OCI-LY1 (cell line): ENCODE measurements around the gene HECW1.

Experiments
- H2AFZ ChIP-seq: fragments of 200-600 bp; sonication (generic), shearing (Covaris generic); 2 replicates; pipeline ENCODE4 v1.6.0; 2014; ENCODE audit warnings: antibody characterized with exemption, mild to moderate bottlenecking, low read length
- H3F3A ChIP-seq: fragments of 200-600 bp; sonication (generic), shearing (Covaris generic); 2 replicates; pipeline ENCODE4 v1.6.0; 2014; ENCODE audit warnings: mild to moderate bottlenecking, antibody characterized with exemption, low read length, moderate library complexity; ENCODE audit not compliant: insufficient read depth
- H3K27ac ChIP-seq: fragments of 200-600 bp; sonication (generic); 2 replicates; pipeline ENCODE4 v1.5.1; 2014; ENCODE audit warnings: low read length, mixed run types, mild to moderate bottlenecking, low read depth; ENCODE audit not compliant: poor library complexity, severe bottlenecking
- H3K27me3 ChIP-seq: fragments of 200-600 bp; sonication (generic); 2 replicates; pipeline ENCODE4 v1.6.0; 2014; ENCODE audit warnings: antibody characterized with exemption, mild to moderate bottlenecking, low read length, moderate library complexity; ENCODE audit not compliant: insufficient read depth
- H3K36me3 ChIP-seq: fragments of 200-600 bp; sonication (generic); 2 replicates; pipeline ENCODE4 v1.6.1; 2014; ENCODE audit warnings: mild to moderate bottlenecking, antibody characterized with exemption, low read length, moderate library complexity, mixed read lengths; ENCODE audit not compliant: insufficient read depth
- H3K4me1 ChIP-seq: fragments of 200-600 bp; sonication (generic); 2 replicates; pipeline ENCODE4 v1.5.1; 2014; ENCODE audit warnings: mild to moderate bottlenecking, low read length, moderate library complexity; ENCODE audit not compliant: insufficient read depth, severe bottlenecking
- H3K4me2 ChIP-seq: fragments of 200-600 bp; sonication (generic), shearing (Covaris generic); 2 replicates; pipeline ENCODE4 v1.6.1; 2014; ENCODE audit warnings: low read length
- H3K4me3 ChIP-seq: fragments of 200-600 bp; sonication (generic); 2 replicates; pipeline ENCODE4 v1.5.1; 2014; ENCODE audit warnings: low read length, low read depth, mild to moderate bottlenecking, mixed read lengths; ENCODE audit not compliant: poor library complexity, severe bottlenecking
- H3K79me2 ChIP-seq: fragments of 200-600 bp; shearing (Covaris generic); 2 replicates; pipeline ENCODE4 v1.6.1; 2016; ENCODE audit warnings: mixed run types, low read length, mixed read lengths; ENCODE audit not compliant: insufficient read depth
- H3K9ac ChIP-seq: fragments of 200-600 bp; sonication (generic), shearing (Covaris generic); 2 replicates; pipeline ENCODE4 v1.6.1; 2014; ENCODE audit warnings: mild to moderate bottlenecking, low read length, mixed read lengths
- H3K9me2 ChIP-seq: fragments of 200-600 bp; sonication (generic), shearing (Covaris generic); 2 replicates; pipeline ENCODE4 v1.6.1; 2014; ENCODE audit warnings: low read depth, mild to moderate bottlenecking, low read length, mixed read lengths
- H3K9me3 ChIP-seq: fragments of 200-600 bp; shearing (Covaris generic); 2 replicates; pipeline ENCODE4 v1.6.1; 2014; ENCODE audit warnings: low read length, mixed read lengths
- H4K20me1 ChIP-seq: fragments of 200-600 bp; sonication (generic), shearing (Covaris generic); 2 replicates; pipeline ENCODE4 v1.6.0; 2016; ENCODE audit warnings: mild to moderate bottlenecking, low read length; ENCODE audit not compliant: insufficient read depth
- EZH2 ChIP-seq: fragments of 200-600 bp; sonication (generic), shearing (Covaris generic); IDR thresholded peaks from 2 replicates; pipeline ENCODE4 v1.8.0; 2017; ENCODE audit warnings: borderline replicate concordance, mixed run types, mild to moderate bottlenecking, antibody characterized with exemption, low read length, moderate library complexity, mixed read lengths
- TF ChIP-seq, protein P1 (sequence below): fragments of 200-600 bp; sonication (generic), shearing (Covaris generic); IDR thresholded peaks from 2 replicates; pipeline ENCODE4 v1.5.1; 2017; ENCODE audit warnings: mild to moderate bottlenecking, antibody characterized with exemption, low read length, moderate library complexity, mixed read lengths

The HECW1 gene

DNA sequence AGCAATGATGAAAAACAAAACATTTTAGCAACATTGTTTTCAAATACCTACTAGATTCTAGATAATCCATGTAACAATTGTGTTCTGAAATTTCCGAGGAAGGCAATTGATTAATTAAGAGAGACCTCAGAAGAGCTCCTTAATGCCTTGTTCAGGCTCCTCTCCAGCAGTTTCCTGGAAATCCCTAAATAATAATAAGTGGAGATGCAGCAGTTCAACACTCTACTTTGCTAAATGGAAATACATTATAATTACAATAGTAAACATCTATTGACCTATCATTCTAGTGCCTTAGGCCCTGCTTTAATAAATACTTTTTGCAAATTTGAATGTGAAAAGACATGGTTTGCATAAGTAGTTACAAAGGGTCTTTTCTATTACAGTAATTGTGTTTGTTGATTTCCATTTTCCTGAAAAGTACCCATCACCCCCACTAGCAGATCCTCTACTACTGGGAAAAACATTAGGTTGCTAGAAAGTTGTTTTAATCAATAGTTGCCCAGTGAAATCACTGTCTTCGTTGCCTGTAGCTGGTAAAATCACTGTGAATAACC is 283.8 kb downstream of the HECW1 start:
- Histone ChIP-seq H3K27me3 (no peaks in the 10 kb centered on the region), H3F3A (no peaks in the 10 kb centered on the region), H2AFZ (no peak overlapping the region), H3K27ac (no peak overlapping the region), H3K4me2 (no peak overlapping the region), H3K9me2 (no peaks in the 10 kb centered on the region), H3K36me3 (no peaks in the 10 kb centered on the region), H3K4me1 (no peaks in the 10 kb centered on the region), H4K20me1 (no peaks in the 10 kb centered on the region), H3K9ac (no peak overlapping the region), H3K4me3 (no peak overlapping the region), H3K9me3 (no peaks in the 10 kb centered on the region), H3K79me2 (no peaks in the 10 kb centered on the region)
- TF ChIP-seq, protein P1, sequence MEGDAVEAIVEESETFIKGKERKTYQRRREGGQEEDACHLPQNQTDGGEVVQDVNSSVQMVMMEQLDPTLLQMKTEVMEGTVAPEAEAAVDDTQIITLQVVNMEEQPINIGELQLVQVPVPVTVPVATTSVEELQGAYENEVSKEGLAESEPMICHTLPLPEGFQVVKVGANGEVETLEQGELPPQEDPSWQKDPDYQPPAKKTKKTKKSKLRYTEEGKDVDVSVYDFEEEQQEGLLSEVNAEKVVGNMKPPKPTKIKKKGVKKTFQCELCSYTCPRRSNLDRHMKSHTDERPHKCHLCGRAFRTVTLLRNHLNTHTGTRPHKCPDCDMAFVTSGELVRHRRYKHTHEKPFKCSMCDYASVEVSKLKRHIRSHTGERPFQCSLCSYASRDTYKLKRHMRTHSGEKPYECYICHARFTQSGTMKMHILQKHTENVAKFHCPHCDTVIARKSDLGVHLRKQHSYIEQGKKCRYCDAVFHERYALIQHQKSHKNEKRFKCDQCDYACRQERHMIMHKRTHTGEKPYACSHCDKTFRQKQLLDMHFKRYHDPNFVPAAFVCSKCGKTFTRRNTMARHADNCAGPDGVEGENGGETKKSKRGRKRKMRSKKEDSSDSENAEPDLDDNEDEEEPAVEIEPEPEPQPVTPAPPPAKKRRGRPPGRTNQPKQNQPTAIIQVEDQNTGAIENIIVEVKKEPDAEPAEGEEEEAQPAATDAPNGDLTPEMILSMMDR = no peak
- TF ChIP-seq EZH2 = no peak

DNA sequence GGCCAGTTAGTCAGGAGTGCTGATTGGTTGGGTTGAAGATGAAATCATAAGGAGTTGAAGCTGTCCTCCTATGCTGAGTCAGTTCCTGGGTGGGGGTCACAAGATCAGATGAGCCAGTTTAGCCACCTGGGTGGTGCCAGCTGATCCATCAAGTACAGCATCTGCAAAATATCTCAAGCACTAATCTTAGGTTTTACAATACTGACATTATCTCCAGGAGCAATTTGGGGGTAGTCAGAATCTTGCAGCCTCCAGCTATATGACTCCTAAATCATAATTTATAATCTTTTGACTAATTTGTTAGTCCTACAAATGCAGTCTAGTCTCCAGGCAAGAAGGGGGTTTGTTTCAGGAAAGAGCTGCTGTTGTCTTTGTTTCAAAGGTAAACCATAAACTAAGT is 286.4 kb downstream of the HECW1 start:
- no peak for TF ChIP-seq EZH2
- TF ChIP-seq, protein P1 = no peak
- Histone ChIP-seq H3K27ac (no peak overlapping the region), H3K9me2 (no peaks in the 10 kb centered on the region), H3K4me3 (no peak overlapping the region), H3K79me2 (no peaks in the 10 kb centered on the region), H3K4me2 (no peak overlapping the region), H3F3A (no peaks in the 10 kb centered on the region), H4K20me1 (no peaks in the 10 kb centered on the region), H3K4me1 (no peaks in the 10 kb centered on the region), H3K36me3 (no peaks in the 10 kb centered on the region), H3K9me3 (no peaks in the 10 kb centered on the region), H3K9ac (no peak overlapping the region), H3K27me3 (0 out of 2 replicates have a peak, but pooled peaks cover 4% of the 10 kb centered on the region), H2AFZ (no peak overlapping the region)

DNA sequence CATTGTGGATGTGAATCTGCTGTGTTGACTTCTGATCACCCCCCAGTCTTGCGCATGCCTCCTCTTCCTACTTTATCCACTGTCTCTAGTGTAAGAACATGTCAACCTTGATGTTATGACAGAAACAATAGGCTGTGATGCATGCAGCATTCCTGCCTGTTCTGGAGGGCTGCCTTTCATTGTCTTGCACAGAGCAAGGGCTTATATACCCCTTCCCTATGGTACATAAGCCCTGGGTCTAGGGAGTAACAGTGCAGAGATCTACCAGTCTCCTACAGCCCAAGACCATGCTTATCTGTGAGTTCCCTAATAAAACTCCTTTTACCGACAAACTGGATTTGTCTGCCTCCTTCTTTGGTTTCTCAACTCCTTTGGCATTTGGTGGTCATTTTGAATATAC is 293.5 kb downstream of the HECW1 start:
- Histone ChIP-seq H3K79me2 (no peaks in the 10 kb centered on the region), H3K4me1 (no peaks in the 10 kb centered on the region), H3K9ac (no peak overlapping the region), H3K4me3 (no peak overlapping the region), H3K9me3 (no peaks in the 10 kb centered on the region), H3K36me3 (no peaks in the 10 kb centered on the region), H3K9me2 (no peaks in the 10 kb centered on the region), H3F3A (no peaks in the 10 kb centered on the region), H3K4me2 (no peak overlapping the region), H3K27me3 (0 out of 2 replicates have a peak, but pooled peaks cover 4% of the 10 kb centered on the region), H3K27ac (no peak overlapping the region), H4K20me1 (no peaks in the 10 kb centered on the region), H2AFZ (no peak overlapping the region)
- no peak for TF ChIP-seq EZH2
- TF ChIP-seq, protein P1 = no peak
